HG03196 (cell line): ENCODE results near the gene PPM1J.
"Not testable (repeated sequence)": the region's sequence is repeated elsewhere in the genome, so short reads cannot be mapped to it uniquely, and the experiment has no call there.

Experiments
- ATAC-seq: cut with Tn5 transposase; IDR thresholded peaks from one replicate; pipeline ENCODE4 v1.9.1; 2021; ENCODE audit not compliant: unreplicated experiment

Gene PPM1J

GRCh38 chr1:112721966-112722524, 6.9 kb upstream of the PPM1J start:
- ATAC-seq: no peak

GRCh38 chr1:112721294-112721693, 6.2 kb upstream of the PPM1J start:
- ATAC-seq: not testable (repeated sequence)

GRCh38 chr1:112720800-112721199, 5.7 kb upstream of the PPM1J start:
- no peak for ATAC-seq

GRCh38 chr1:112719706-112720105, 4.6 kb upstream of the PPM1J start:
- no peak for ATAC-seq

GRCh38 chr1:112718691-112719418, 3.7 kb upstream of the PPM1J start:
- no peak for ATAC-seq

- no peak for ATAC-seq
Measured at GRCh38 chr1:112717263-112717873, 2.2 kb upstream of the PPM1J start.

- peak; percentile 29 for ATAC-seq
Measured at GRCh38 chr1:112716133-112716720, 1.1 kb upstream of the PPM1J start.

GRCh38 chr1:112714313-112715263, 544 bp downstream of the PPM1J start:
- peak; percentile 1 for ATAC-seq

GRCh38 chr1:112713466-112714312, 1.4 kb downstream of the PPM1J start:
- peak; percentile 28 for ATAC-seq

- no peak for ATAC-seq
Measured at GRCh38 chr1:112712701-112713128, 2.4 kb downstream of the PPM1J start.

- ATAC-seq: no peak
Measured at GRCh38 chr1:112712191-112712590, 2.9 kb downstream of the PPM1J start.

- no peak for ATAC-seq
Measured at GRCh38 chr1:112711670-112712069, 3.5 kb downstream of the PPM1J start.

- no peak for ATAC-seq
Measured at GRCh38 chr1:112711041-112711440, 4.1 kb downstream of the PPM1J start.

- ATAC-seq: no peak
Measured at GRCh38 chr1:112710586-112710985, 4.5 kb downstream of the PPM1J start.

- no peak for ATAC-seq
Measured at GRCh38 chr1:112710159-112710558, 5.0 kb downstream of the PPM1J start.

GRCh38 chr1:112708489-112708888, 6.6 kb downstream of the PPM1J start:
- no peak for ATAC-seq

GRCh38 chr1:112708002-112708448, 7.1 kb downstream of the PPM1J start:
- no peak for ATAC-seq

GRCh38 chr1:112707221-112708001, 7.7 kb downstream of the PPM1J start:
- ATAC-seq: peak; percentile 49
